ENCODE data around the gene ITK. TPM values are rescaled to one million over a fixed set of nuclear protein-coding genes. Genes with fewer than 3 reads are reported as not detected.

Gene ITK
- total RNA-seq: 1 to 10 TPM in 1 of 2 donors, under 1 TPM in 1; 0.93 to 1.3 TPM
- 3.8 TPM for polyA plus RNA-seq (ENCODE audit: insufficient read depth, low read depth, low replicate concordance)
- long read RNA-seq, donor 1: 0 reads
- long read RNA-seq, donor 2: 0 reads

GRCh38 chr5:157180374-157181264, at the start of gene ITK:
Gene ITK, plus strand, starts transcription at chr5:157180840. Its CDS starts 138 bp downstream, at chr5:157180978.
- no peaks in the 10 kb centered on the region for H3K36me3 ChIP-seq (ENCODE audit: low read depth, missing control alignments)
- TF ChIP-seq, protein P1, sequence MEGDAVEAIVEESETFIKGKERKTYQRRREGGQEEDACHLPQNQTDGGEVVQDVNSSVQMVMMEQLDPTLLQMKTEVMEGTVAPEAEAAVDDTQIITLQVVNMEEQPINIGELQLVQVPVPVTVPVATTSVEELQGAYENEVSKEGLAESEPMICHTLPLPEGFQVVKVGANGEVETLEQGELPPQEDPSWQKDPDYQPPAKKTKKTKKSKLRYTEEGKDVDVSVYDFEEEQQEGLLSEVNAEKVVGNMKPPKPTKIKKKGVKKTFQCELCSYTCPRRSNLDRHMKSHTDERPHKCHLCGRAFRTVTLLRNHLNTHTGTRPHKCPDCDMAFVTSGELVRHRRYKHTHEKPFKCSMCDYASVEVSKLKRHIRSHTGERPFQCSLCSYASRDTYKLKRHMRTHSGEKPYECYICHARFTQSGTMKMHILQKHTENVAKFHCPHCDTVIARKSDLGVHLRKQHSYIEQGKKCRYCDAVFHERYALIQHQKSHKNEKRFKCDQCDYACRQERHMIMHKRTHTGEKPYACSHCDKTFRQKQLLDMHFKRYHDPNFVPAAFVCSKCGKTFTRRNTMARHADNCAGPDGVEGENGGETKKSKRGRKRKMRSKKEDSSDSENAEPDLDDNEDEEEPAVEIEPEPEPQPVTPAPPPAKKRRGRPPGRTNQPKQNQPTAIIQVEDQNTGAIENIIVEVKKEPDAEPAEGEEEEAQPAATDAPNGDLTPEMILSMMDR (IDR thresholded peaks at IDR 0.05): no peak
- no peak for TF ChIP-seq POLR2A (IDR thresholded peaks at IDR 0.05)
- no peaks in the 10 kb centered on the region for H3K27me3 ChIP-seq
- H3K27ac ChIP-seq: no peak within 1 kb of the TSS
- 73 to 85% methylated on average over 8 of the region's 8 CpGs for WGBS, 2 donors
- no peaks in the 10 kb centered on the region for H3K9me3 ChIP-seq
- H3K4me3 ChIP-seq: no peak within 1 kb of the TSS
- H3K4me1 ChIP-seq: no peaks in the 10 kb centered on the region
- DNase-seq: no peak
- intact Hi-C loops (cut with DNase I; ENCODE audit: low total_unique reads): no loop called here

GRCh38 chr5:157130925-157131324, 49.7 kb upstream of the ITK start:
- TF ChIP-seq, protein P1 (IDR thresholded peaks at IDR 0.05): no peak
- TF ChIP-seq POLR2A (IDR thresholded peaks at IDR 0.05): no peak
- no peak overlapping the region for H3K4me3 ChIP-seq
- no peaks in the 10 kb centered on the region for H3K4me1 ChIP-seq
- WGBS, 2 donors: 54 to 62% methylated on average over 7 of the region's 7 CpGs
- H3K36me3 ChIP-seq (ENCODE audit: low read depth, missing control alignments): no peaks in the 10 kb centered on the region
- H3K9me3 ChIP-seq: no peaks in the 10 kb centered on the region
- intact Hi-C loops (cut with DNase I; ENCODE audit: low total_unique reads): no loop called here
- no peak for DNase-seq
- no peaks in the 10 kb centered on the region for H3K27me3 ChIP-seq
- no peak overlapping the region for H3K27ac ChIP-seq

- no peak overlapping the region for H3K4me3 ChIP-seq
- no peaks in the 10 kb centered on the region for H3K27me3 ChIP-seq
- no peaks in the 10 kb centered on the region for H3K9me3 ChIP-seq
- intact Hi-C loops (cut with DNase I; ENCODE audit: low total_unique reads): no loop called here
- 24 to 36% methylated on average over 1 of the region's 1 CpG for WGBS, 2 donors
- no peaks in the 10 kb centered on the region for H3K4me1 ChIP-seq
- TF ChIP-seq POLR2A (IDR thresholded peaks at IDR 0.05): no peak
- TF ChIP-seq, protein P1 (IDR thresholded peaks at IDR 0.05): no peak
- H3K36me3 ChIP-seq (ENCODE audit: low read depth, missing control alignments): no peaks in the 10 kb centered on the region
- H3K27ac ChIP-seq: no peak overlapping the region
- no peak for DNase-seq
Observed at GRCh38 chr5:157132281-157132612, 48.4 kb upstream of the ITK start.

- WGBS, 2 donors: 89 to 99% methylated on average over 6 of the region's 6 CpGs
- Histone ChIP-seq H3K9me3 (no peaks in the 10 kb centered on the region), H3K4me3 (no peak overlapping the region), H3K27me3 (no peaks in the 10 kb centered on the region), H3K36me3 (ENCODE audit: low read depth, missing control alignments) (no peaks in the 10 kb centered on the region), H3K27ac (no peak overlapping the region), H3K4me1 (peaks cover 5% of the 10 kb centered on the region)
- intact Hi-C loops (cut with DNase I; ENCODE audit: low total_unique reads): no loop called here
- DNase-seq: no peak
- no peak for TF ChIP-seq POLR2A (IDR thresholded peaks at IDR 0.05)
- TF ChIP-seq, protein P1 (IDR thresholded peaks at IDR 0.05): no peak
Observed at GRCh38 chr5:157137691-157138090, 42.9 kb upstream of the ITK start.

All from testis (tissue), 5 donors.